Measurements from ENCODE around the gene EIF3D. TPM values are rescaled to one million over a fixed set of nuclear protein-coding genes. Genes with fewer than 3 reads are reported as not detected.

Gene EIF3D
- total RNA-seq, 3 donors from 2014 or later, result 291 to 419 (median 301) TPM

- intact Hi-C loops (cut with DNase I; ENCODE audit: low total_unique reads), result no loop called here
- no peak overlapping the region for H3K27ac ChIP-seq
- H3K27me3 ChIP-seq, result peaks cover 0 to 27% of the 10 kb centered on the region in 2 donors
These were observed 36.2 kb upstream of the EIF3D start for GRCh38 chr22:36565159-36565507.

GRCh38 chr22:36564422-36565158 lies 35.6 kb upstream of the EIF3D start:
- no peak for TF ChIP-seq POLR2AphosphoS5 (IDR thresholded peaks at IDR 0.05)
- TF ChIP-seq CTCF (IDR thresholded peaks at IDR 0.05), result no peak
- TF ChIP-seq POLR2A (IDR thresholded peaks at IDR 0.05), result no peak
- Histone ChIP-seq H3K27ac (no peak overlapping the region), H3K4me1 (no peaks in the 10 kb centered on the region), H3K27me3 (peaks cover 0 to 27% of the 10 kb centered on the region in 2 donors), H3K4me3 (no peak overlapping the region), H3K9me3 (no peaks in the 10 kb centered on the region), H3K36me3 (no peaks in the 10 kb centered on the region)
- DNase-seq (ENCODE audit: low spot score in 2 of 2), result no peak
- intact Hi-C loops (cut with DNase I; ENCODE audit: low total_unique reads), result loop anchor here (5.0 kb wide), 1 partner anchor 513 kb away; no protein-coding TSS in a partner anchor

More at GRCh38 chr22:36565159-36565507, 36.2 kb upstream of the EIF3D start:
- Histone ChIP-seq H3K36me3 (no peaks in the 10 kb centered on the region), H3K4me1 (no peaks in the 10 kb centered on the region), H3K9me3 (no peaks in the 10 kb centered on the region), H3K4me3 (no peak overlapping the region)
- no peak for TF ChIP-seq POLR2A (IDR thresholded peaks at IDR 0.05)
- no peak for TF ChIP-seq POLR2AphosphoS5 (IDR thresholded peaks at IDR 0.05)
- TF ChIP-seq CTCF (IDR thresholded peaks at IDR 0.05), result no peak
- no peak for DNase-seq (ENCODE audit: low spot score in 2 of 2)

GRCh38 chr22:36563898-36564297 lies 34.9 kb upstream of the EIF3D start:
- Histone ChIP-seq H3K4me3 (no peak overlapping the region), H3K4me1 (no peaks in the 10 kb centered on the region), H3K27ac (no peak overlapping the region), H3K27me3 (peaks cover 0 to 27% of the 10 kb centered on the region in 2 donors), H3K9me3 (no peaks in the 10 kb centered on the region), H3K36me3 (no peaks in the 10 kb centered on the region)
- DNase-seq (ENCODE audit: low spot score in 2 of 2), result no peak
- no peak for TF ChIP-seq POLR2AphosphoS5 (IDR thresholded peaks at IDR 0.05)
- TF ChIP-seq POLR2A (IDR thresholded peaks at IDR 0.05), result no peak
- no peak for TF ChIP-seq CTCF (IDR thresholded peaks at IDR 0.05)
- intact Hi-C loops (cut with DNase I; ENCODE audit: low total_unique reads), result loop anchor here (5.0 kb wide), 1 partner anchor 513 kb away; no protein-coding TSS in a partner anchor

- TF ChIP-seq POLR2A (IDR thresholded peaks at IDR 0.05) (no peak), CTCF (IDR thresholded peaks at IDR 0.05) (no peak), POLR2AphosphoS5 (IDR thresholded peaks at IDR 0.05) (no peak)
- H3K4me1 ChIP-seq, result no peaks in the 10 kb centered on the region
- intact Hi-C loops (cut with DNase I; ENCODE audit: low total_unique reads), result loop anchor here (5.0 kb wide), 1 partner anchor 514 kb away; no protein-coding TSS in a partner anchor
- peaks cover 0 to 27% of the 10 kb centered on the region in 2 donors for H3K27me3 ChIP-seq
- H3K36me3 ChIP-seq, result no peaks in the 10 kb centered on the region
- H3K4me3 ChIP-seq, result no peak overlapping the region
- DNase-seq (ENCODE audit: low spot score in 2 of 2), result no peak
- no peak overlapping the region for H3K27ac ChIP-seq
- H3K9me3 ChIP-seq, result no peaks in the 10 kb centered on the region
These were observed 34.5 kb upstream of the EIF3D start for GRCh38 chr22:36563444-36563843.

- intact Hi-C loops (cut with DNase I; ENCODE audit: low total_unique reads), result loop anchor here (5.0 kb wide), 1 partner anchor 514 kb away; no protein-coding TSS in a partner anchor
- Histone ChIP-seq H3K4me3 (no peak overlapping the region), H3K4me1 (no peaks in the 10 kb centered on the region), H3K27ac (no peak overlapping the region), H3K27me3 (peaks cover 0 to 27% of the 10 kb centered on the region in 2 donors), H3K36me3 (no peaks in the 10 kb centered on the region), H3K9me3 (no peaks in the 10 kb centered on the region)
- TF ChIP-seq POLR2A (IDR thresholded peaks at IDR 0.05) (no peak), CTCF (IDR thresholded peaks at IDR 0.05) (no peak), POLR2AphosphoS5 (IDR thresholded peaks at IDR 0.05) (no peak)
- DNase-seq (ENCODE audit: low spot score in 2 of 2), result no peak
These were observed 34.0 kb upstream of the EIF3D start for GRCh38 chr22:36563001-36563400.
